GM18907 (cell line): Measurements from ENCODE around the gene EZR.

ENCODE experiments used
- ATAC-seq: cut with Tn5 transposase; IDR thresholded peaks from one replicate; pipeline ENCODE4 v1.9.1; 2021; ENCODE audit warnings: mild to moderate bottlenecking, moderate library complexity; ENCODE audit not compliant: unreplicated experiment

The EZR gene

DNA sequence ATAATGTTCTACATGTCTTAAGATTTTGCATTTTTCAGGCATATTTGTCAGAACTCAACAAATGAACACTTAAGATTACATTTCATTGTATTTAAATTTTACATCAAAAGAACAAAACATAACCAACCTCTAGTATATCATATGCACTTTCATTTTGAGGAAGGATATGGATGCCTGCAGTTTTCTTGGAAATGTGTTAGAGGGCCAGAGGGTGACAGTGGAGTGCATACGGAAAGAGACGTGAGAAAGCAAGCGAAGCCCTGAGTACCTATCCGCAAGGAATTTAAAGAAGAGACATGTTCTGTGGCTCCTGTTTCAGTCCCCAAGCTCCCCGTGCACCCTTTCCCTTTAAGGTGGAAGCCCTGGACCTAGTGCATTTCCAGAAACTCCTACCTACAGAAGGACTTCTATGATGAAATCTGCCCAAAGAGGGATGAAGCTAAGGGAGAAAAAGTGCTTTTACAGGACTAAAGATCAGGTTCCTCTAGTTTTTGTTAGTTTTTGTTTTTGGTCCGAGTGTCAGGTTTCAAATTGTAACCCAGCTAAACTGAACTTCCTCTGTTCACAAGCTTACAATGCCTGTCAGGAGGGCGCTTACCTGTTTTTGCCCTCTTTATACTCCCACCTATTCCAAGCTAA is 38.8 kb downstream of the EZR start:
- ATAC-seq, result no peak

DNA sequence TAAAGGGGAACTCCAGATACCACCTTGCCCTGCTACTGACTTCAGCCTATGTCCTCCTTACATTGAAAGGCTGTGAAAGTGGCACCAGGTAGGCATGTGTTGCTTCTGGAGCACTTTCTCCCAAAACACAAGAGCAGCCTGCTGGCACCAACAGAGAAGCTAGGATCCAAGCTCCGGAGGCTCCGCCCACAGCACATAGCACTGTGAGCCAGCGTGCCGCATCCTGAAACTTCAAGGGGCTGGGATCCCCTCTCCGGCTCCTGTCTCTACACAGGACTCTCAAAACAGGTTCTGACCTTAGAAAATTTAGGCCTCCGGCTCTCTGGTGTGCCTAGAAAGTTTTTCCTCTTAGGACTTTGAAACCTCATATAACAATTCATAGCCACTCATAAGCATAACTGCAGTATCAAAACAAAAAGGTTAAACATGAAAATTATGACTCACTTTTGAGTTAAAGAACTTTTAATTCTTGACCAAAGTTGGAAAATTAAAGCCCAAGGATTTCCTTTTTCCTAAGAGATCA is 41.1 kb downstream of the EZR start:
- ATAC-seq, result no peak

DNA sequence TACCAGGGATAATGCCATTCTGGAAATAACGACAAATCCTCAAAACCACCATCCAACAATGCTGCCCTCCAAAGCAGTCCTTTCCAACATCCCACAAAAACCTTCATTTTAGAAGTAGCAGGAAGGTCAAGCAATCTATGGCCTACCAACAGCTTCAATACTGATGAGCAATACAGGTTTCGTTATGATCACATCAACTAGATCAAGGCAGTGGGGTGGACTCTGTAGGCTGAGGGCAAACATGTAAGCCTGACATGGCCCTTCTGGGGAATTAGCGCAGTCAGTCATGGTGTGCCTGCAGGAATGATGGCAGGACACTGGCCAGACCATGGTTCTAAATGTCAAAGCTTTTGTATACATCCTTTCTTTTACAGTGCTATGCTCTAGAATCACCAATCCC is 41.7 kb downstream of the EZR start:
- ATAC-seq, result no peak

DNA sequence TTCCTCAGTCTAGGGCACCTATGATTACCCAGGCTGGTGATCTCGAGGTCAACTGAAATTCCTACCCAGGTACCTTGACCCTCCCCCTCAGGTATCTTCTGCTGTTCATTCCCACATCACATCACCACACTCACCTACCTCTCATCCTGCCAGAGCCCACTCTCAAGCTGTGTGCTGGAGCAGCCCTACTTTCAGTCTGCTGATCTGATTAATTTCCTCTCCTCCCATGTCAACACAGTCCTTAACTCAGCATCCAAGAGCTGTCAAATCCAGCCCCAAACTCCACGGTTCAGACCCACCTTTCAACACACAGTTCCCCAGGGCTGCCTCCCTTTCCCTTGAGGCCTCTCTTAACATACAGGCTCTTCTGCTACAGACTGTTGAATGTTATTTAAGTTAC is 42.4 kb downstream of the EZR start:
- ATAC-seq, result no peak

DNA sequence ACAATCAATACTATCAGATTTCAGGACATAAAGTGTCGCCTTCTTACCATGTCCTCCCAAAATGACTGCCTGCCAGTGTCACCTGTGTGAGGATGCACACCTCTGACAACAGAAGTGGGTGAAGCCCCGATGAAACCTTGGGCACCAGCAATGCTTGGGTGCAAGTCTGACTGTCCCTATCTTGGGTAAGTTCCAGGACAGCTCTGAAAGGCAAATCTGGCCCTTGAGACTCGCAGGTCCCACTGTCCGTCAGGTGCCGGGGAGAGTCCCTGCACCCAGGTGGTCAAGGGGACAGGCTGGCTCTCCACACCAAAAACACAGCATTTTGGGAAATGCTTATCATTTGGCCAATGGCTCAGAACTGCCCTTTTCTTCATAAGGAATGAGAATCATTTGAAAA is 43.3 kb downstream of the EZR start:
- ATAC-seq, result no peak

DNA sequence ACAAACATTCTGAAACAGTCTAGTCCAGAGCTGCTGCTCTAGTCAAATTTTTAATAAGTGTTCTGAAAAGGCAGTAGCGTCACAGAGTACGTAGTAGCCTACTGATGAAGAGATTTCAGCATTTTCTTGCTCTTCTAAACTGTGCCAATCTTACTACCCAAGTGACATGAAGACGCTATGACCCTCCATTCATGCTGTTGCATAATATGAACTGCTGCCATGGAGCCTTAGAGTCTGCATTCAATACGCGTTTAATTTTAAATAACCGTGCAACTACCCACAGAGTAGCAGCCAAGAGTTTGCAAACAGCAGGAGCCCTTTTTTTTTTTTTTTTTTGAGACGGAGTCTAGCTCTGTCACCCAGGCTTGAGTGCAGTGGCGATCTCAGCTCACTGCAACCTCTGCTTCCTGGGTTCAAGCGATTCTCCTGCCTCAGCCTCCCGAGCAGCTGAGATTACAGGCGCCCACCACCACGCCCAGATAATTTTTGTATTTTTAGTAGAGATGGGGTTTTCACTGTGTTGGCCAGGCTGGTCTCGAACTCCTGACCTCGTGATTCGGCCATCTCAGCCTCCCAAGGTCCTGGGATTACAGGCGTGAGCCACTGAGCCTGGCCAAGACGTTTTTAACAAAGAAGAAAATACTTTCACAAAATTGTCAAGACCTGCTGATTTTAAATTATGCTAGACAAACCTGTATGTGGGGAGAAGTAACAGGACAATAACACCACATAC is 44.3 kb downstream of the EZR start:
- ATAC-seq, result no peak

DNA sequence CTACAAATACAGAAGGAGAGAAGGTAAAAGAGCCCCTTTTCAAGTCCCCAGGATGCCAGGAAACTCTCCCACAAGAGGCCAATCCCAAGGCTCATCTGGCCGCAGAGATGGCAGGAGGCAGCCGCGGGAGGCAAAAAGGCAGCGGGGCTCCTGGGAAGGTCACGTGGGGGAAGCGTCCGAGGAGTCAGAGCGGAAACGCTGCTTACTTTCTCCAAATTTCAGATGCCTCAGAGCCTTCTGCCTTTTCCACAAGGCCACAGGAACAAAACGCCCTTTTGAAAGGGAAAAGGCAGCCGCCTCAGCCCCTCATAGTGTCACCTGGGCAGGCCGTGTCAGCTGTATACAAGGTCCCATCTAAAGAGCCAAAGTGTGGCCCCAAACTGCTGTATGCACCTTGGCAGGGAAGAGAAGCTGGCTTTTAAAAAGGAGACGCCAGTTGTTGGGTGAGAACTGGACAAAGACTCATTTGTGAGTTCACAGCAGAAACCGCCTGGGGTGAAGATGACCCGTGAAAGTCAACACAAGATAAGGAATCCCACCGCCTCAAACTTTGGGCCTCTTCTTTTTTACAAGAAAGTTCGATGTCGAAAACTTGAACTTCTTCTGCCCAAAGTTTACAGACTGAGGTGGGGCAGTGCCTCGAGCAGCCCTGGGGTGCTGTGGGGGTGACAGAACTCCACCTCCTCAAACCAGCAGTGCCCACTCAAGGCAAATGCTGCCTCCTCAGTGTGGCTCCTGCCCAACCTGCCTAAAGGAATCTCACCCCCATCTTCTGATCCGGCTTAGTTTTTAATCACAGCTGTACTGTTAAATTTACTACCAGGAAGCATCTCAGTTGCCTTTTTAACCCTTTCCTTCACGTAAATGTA is 45.4 kb downstream of the EZR start:
- no peak for ATAC-seq

DNA sequence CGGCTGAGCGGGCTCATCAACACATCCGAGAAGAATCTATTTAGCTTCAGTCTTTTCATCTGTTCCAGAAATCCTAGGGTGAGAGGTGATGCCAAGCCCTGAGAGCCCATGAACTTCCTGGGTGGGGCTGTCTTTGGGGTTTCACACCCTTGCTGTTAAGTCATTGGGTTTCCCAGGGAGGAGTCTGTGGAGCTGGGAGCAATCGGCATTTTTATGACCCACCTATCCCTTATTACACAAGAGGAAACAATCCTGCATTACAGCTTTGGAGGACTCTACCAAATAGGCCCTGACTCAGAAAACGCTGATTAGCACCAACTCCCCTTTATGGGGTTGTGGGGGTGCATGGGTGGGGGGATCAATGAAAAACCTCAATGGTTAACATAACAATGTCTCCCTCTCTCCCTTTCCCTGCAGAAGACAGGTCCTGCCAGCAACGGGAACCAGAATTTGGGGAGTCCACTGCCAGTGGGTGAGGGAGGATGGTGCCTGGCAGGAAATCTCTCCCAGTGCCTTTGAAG is 46.3 kb downstream of the EZR start:
- ATAC-seq, result no peak

DNA sequence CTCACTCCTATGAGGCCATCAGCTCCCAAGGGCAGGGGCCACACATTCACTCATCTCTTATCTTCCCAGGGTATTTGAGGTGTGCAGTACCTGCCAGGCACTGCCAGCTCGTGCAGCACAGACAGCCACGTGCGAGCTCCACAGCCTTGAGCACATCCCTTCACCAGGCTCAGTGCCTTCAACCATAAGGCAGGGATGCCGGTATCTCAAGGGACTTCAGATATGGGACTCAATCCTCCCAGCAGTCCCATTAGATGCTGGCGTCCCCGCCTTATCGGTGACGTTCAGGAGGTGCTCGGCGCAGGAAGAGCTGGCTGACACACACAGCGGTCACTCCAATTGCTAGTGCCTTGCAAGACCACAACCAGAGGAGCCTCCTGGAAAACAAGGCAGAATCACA is 47.0 kb downstream of the EZR start:
- ATAC-seq, result no peak

DNA sequence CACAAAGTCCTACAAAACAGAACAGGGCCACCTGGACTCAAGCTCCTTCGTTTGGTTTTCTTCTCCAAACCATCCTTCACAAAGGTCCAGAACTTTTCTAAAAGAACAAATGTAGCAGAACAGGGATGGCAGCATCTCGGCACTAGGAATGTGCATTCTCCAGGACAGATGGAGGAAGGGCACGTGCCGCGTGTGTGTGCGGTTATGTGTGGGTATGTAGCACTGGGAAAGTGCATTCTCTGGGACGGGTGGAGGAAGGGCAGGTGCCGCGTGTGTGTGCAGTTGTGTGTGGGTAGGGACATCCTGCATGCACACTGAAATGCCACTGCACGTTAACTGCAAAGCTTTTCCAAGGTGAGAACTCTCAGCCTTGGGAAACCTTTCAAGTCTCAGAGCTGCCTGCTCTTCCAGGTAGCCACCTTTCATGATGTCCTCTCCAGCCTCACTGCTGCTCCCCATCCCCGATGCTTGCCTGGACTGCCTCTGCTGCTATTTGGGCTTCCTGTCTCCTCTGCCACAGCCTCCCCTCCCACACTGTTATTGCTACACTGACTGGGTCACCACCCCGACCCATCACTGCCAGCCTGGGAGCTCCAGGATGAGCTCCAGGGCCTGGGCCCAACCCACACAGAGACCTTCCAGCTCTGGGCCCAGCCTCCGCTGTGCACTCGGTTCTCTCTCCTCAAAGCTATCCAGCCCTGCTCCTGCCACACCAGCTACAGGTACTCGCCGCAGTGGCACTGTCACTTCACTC is 47.6 kb downstream of the EZR start:
- no peak for ATAC-seq

DNA sequence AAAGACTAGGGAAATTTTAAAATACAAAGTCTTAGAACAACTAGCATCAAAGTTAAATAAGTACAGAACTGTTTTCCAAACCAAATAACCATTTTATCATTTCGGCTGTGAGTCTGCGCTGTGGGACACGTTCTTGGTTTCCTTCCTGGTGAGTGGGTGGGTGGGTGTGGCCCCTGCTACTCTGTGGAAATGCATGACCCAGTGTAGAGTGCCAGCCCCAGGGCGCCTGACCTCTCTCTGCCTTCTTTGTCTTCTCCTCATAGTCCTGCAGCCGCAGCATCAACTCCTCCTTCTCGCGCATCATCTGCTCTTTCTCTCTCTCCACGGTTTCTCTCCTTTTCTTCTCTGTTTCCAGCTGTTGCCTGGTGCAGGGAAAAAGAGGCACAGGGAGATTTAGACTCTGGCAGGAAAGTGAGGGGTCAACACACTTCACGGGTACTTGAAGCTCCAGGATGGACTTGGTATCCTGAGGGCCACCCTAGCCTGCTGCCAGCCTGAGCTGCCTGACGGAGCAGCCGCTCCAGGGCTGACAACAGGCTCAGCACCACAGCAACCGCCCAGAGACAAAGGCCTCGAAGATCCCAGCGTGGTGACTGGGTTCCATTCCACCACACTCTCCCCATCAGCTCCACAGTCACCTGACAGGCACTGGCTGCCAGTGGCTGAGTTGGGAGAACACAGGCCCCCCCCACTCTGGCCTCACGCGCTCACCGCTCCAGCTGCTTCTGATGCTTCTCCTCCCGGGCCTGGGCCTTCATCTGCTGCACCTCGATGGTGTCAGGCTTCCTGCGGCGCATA is 48.4 kb downstream of the EZR start:
- ATAC-seq, result no peak

DNA sequence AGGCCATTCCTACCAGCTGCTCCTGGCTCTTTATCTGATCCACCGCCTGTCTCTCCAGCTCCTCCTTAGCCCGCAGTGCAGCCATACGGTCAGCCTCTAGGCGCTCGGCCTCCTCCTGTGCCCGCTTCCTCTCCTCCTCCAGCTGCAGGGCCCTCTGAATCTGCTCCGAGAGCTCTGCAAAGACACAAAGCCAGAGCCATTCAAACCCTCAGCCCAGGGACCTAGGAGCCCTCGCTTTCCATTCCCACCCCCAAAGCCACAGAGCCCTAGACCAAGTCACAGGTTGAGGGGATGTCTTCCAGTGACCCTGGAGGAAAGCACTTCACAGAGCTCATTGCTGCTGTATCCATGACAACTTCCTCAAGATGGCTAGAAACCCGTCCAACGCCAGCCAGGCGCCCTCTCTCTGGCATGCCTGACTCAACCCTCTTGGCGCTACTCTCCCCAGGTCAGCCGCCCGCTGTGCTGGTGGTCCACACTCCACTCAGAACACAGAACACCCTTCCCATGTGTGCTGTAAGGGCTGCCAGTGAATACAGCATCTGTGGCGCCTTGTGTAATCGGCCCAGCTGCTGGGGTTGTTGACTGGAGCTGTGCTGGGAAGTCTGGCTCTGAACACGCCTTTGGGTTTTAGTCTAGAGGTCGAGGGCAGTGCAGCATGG is 49.3 kb downstream of the EZR start:
- no peak for ATAC-seq

DNA sequence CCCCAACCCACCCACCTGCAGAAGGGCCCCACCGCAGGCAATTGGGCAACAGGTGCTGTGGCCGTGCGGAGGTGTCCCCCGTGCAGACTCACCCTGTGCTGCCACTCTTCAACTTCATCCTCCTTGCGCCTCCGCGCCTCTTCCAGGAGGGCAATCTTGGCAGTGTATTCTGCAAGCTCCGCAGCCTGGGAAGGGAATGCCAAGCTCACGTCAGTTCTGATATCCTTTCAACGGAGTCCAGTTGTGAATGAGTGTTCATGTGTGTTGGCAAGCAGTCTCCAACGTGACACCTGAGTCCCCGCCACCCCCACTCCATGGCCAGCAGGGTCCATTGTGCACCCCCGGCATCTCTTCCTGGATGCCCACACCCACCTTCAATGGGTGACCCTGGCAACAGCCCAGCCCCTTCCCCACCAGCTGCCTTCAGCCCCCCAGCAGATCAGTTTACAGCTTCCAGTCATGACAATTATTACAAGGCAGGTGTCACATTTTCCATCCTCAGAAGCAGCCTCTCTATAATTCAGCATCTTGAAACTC is 49.9 kb downstream of the EZR start:
- ATAC-seq, result no peak

DNA sequence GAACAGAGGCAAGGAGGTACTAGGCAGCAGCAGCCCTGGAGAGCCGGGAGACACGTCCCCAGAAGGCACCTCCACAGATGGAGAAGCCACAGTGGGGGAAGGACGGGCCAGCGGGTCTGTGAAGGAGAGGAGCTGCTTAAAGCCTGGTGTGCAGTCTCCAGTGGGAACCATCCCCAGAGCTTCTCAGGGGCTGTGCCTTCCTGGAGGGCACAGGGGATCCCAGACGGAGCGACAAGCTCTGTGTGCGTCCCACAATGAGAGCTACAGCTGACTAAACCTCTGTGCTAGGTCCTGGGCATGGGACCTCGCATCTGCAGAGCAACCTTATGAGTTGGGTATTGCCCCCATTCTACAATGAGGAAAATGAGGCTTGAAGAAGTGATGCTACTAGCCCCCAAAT is 50.7 kb downstream of the EZR start:
- ATAC-seq, result no peak

DNA sequence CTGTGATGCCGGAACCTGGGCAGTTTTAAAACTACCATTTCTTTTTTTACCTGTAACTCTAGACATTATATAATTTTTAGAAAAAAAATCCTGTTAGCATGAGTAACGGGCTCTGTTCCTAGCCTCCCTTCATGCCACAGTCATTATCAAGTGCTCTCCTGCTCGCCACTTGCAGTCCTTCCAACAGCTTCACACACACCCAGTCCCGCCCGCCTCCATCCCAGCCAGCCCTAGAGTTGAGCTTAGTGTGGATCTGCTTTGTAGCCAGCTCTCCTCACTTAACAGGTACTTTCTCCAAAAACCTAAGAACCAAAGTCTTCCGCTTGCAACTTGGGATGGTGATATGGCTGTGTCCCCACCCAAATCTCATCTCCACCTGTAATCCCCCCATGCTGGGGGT is 51.5 kb downstream of the EZR start:
- ATAC-seq, result no peak

DNA sequence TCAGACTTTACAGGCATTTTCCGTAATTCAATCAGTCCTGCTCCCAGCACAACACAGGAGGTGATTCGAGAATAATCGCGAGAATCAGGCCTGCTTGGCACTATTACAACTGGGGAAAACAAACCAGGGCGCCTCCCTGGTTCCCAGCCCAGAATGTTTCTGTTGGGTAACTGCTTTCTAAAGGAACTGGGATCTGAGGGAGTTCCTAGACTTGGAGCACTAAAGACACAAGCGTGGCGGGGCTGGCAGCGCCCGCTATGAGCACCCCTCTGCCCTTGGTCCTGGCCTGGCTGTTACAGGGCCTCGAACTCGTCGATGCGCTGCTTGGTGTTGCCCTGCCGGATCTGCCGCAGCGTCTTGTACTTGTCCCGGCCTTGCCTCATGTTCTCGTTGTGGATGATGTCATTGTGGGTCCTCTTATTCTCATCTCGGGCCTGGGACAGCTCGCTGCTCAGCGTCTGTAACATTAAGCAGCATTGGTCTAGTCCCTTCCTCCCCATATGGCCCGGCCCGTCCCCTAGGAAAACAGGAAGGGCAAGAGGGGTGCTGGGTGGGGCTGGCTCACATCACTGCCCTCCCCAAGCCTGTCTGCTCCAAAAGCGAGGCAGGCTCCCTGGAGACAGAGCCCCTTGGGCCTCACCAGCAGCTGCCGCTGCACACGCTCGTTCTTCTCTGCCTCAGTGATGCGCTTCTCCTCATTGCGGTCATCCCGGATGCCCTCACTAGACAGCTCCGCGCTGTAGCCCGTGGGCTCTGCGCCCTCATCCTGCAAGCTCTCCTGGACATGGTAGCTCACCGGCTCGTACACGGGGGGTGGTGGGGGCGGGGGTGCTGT is 52.3 kb downstream of the EZR start:
- no peak for ATAC-seq

DNA sequence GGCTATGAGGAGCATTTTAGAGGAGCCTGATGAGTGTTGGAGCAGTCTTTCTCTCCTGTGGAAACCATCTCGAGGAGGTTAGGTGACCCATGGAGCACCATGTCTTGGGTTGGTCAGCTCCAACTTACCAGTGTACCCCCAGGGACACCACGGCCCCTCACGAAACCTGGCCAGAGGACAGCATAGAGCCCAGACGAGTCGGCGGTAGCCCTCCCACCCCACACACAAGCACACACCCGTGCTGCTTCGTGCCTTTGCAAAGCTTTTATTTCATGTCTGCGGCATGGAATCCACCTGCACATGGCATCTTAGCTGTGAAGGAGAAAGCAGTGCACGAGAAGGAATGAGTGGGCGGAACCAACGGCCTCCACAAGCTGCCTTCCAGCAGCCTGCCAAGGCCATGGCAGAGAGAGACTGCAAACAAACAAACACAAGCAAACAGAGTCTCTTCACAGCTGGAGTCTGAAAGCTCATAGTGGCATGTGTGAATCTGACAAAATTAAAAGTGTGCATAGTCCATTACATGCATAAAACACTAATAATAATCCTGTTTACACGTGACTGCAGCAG is 53.6 kb downstream of the EZR start:
- no peak for ATAC-seq

DNA sequence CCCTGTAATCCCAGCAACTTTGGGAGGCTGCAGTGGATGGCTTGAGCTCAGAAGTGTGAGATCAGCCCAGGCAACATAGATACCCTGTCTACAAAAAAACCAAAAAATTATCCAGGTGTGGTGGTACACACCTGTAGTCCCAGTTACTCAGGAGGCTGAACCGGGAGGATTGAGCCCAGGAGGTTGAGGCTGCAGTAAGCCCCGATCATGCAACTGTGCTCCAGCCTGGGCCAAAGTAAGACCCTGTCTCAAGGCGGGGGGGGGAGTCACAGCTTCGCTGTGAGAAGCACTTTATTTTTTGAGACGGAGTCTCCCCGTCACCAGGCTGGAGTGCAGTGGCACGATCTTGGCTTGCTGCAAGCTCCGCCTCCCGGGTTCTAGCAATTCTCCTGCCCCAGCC is 54.2 kb downstream of the EZR start:
- ATAC-seq, result no peak
